Left ventricle myocardium inferior (tissue), 1 donor: Measurements from ENCODE around the gene ABHD6. TPM values are rescaled to one million over a fixed set of nuclear protein-coding genes. Genes with fewer than 3 reads are reported as not detected.
A peak's percentile ranks its signal among the peaks of the same experiment; 100 is the strongest.
"Not testable (repeated sequence)": the region's sequence is repeated elsewhere in the genome, so short reads cannot be mapped to it uniquely, and the experiment has no call there.

Experiments
- DNase-seq: peaks from one replicate; pipeline ENCODE4 v3.0.0-alpha.2; 2020
- H3K27ac ChIP-seq: fragments of 200-600 bp; replicated peaks from 2 replicates; pipeline ENCODE4 v1.8.0; 2021
- H3K27me3 ChIP-seq: fragments of 200-600 bp; 2 replicates; pipeline ENCODE4 v1.8.0; 2021; ENCODE audit warnings: low read depth
- H3K36me3 ChIP-seq: fragments of 200-600 bp; 2 replicates; pipeline ENCODE4 v1.8.0; 2021
- H3K4me1 ChIP-seq: fragments of 200-600 bp; 2 replicates; pipeline ENCODE4 v1.8.0; 2021
- H3K4me3 ChIP-seq: fragments of 200-600 bp; 2 replicates; pipeline ENCODE4 v1.8.0; 2021; ENCODE audit warnings: mild to moderate bottlenecking, moderate library complexity
- H3K9me3 ChIP-seq: fragments of 200-600 bp; replicated peaks from 2 replicates; pipeline ENCODE4 v1.8.0; 2021
- CTCF ChIP-seq: fragments of 200-600 bp; IDR thresholded peaks from 2 replicates; pipeline ENCODE4 v1.8.0; 2021; ENCODE audit warnings: antibody characterized with exemption, mild to moderate bottlenecking, borderline replicate concordance
- intact Hi-C: fragments of 100-400 bp; cut with micrococcal nuclease; formaldehyde crosslinking; loops from one replicate; pipeline ENCODE4 v1.11.0; 2022
- total RNA-seq: library from RNA; stranded (reverse); fragmentation: NEBNext Ultra II Directional; extraction: Animal tissue kit (Norgen Biotek cat#: 25700); gene quantifications from one replicate; pipeline ENCODE4 v1.2.1, GENCODE V29; 2021
- donor health status: DM: no; HTN: yes; CAD: no; lungs with severe emphysema.

The ABHD6 gene
- total RNA-seq, 1 donor from 2014 or later = 7.2 TPM

- intact Hi-C loops = no loop called here
- H3K36me3 ChIP-seq = peaks cover 32% of the 10 kb centered on the region
- H3K4me1 ChIP-seq = peaks cover 22% of the 10 kb centered on the region
- H3K27me3 ChIP-seq = no peaks in the 10 kb centered on the region
- H3K4me3 ChIP-seq = no peak overlapping the region
- no peak for TF ChIP-seq CTCF
- H3K27ac ChIP-seq = peak overlapping the region; percentile 15
- no peak for DNase-seq
- no peaks in the 10 kb centered on the region for H3K9me3 ChIP-seq
Measured at GRCh38 chr3:58288011-58288728, 50.6 kb downstream of the ABHD6 start.

DNA sequence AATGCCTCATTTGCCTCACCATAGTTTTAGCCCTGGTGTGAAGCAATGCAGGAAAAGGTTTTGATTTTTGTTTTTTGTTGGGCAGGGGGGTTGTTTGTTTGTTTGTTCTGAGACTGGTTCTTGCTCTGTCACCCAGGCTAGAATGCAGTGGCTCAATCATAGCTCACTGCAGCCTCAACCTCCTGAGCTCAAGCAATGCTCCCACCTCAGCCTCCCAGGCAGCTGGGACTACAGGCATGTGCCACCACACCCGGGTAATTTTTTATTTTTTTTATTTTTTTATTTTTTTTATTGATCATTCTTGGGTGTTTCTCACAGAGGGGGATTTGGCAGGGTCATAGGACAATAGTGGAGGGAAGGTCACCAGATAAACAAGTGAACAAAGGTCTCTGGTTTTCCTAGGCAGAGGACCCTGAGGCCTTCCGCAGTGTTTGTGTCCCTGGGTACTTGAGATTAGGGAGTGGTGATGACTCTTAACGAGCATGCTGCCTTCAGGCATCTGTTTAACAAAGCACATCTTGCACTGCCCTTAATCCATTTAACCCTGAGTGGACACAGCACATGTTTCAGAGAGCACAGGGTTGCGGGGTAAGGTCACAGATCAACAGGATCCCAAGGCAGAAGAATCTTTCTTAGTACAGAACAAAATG is 51.5 kb downstream of the ABHD6 start:
- H3K27ac ChIP-seq, H3K27me3 ChIP-seq, DNase-seq, H3K9me3 ChIP-seq, H3K4me3 ChIP-seq, intact Hi-C loops: not testable (repeated sequence)
- H3K36me3 ChIP-seq = peaks cover 28% of the 10 kb centered on the region
- H3K4me1 ChIP-seq = peaks cover 22% of the 10 kb centered on the region

- H3K27me3 ChIP-seq, DNase-seq, intact Hi-C loops, H3K9me3 ChIP-seq, H3K4me3 ChIP-seq, H3K27ac ChIP-seq: not testable (repeated sequence)
- Histone ChIP-seq H3K4me1 (peaks cover 21% of the 10 kb centered on the region), H3K36me3 (peaks cover 18% of the 10 kb centered on the region)
Measured at GRCh38 chr3:58290446-58290845, 52.9 kb downstream of the ABHD6 start.

GRCh38 chr3:58291671-58292338 is 54.2 kb downstream of the ABHD6 start:
- intact Hi-C loops = no loop called here

DNA sequence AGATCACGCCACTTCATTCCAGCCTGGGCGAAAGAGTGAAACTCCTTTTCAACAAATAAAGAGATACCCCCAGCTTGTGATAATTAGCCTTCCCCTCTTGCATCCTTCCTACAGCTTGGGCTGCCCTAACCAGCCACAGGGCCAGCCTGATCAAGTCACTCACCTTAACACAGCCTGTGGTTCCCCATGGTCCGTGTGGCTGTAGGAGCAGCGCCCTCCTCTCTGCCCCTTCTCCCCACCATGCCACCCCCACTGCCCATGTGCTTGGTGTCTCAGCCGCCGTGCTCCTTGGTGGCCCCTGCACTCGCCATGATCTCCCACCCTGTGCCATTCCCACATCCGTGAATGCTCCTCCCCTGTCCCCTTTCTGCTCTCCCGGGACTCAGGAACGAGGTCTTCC is 55.3 kb downstream of the ABHD6 start:
- H3K27ac ChIP-seq = no peak overlapping the region

More at GRCh38 chr3:58291671-58292338, 54.2 kb downstream of the ABHD6 start:
- DNase-seq = no peak
- H3K27me3 ChIP-seq = no peaks in the 10 kb centered on the region
- no peak overlapping the region for H3K27ac ChIP-seq
- H3K4me3 ChIP-seq = no peak overlapping the region
- peaks cover 7% of the 10 kb centered on the region for H3K9me3 ChIP-seq
- no peak for TF ChIP-seq CTCF
- H3K4me1 ChIP-seq = peaks cover 24% of the 10 kb centered on the region
- peaks cover 7% of the 10 kb centered on the region for H3K36me3 ChIP-seq

GRCh38 chr3:58293516-58293915 is 55.9 kb downstream of the ABHD6 start:
- Histone ChIP-seq H3K4me3 (no peak overlapping the region), H3K36me3 (no peaks in the 10 kb centered on the region), H3K27me3 (no peaks in the 10 kb centered on the region), H3K9me3 (peaks cover 7% of the 10 kb centered on the region), H3K27ac (no peak overlapping the region), H3K4me1 (peaks cover 20% of the 10 kb centered on the region)
- intact Hi-C loops = no loop called here
- no peak for DNase-seq
- TF ChIP-seq CTCF = no peak

More for the DNA sequence above, 55.3 kb downstream of the ABHD6 start:
- no peak overlapping the region for H3K4me3 ChIP-seq
- H3K27me3 ChIP-seq = no peaks in the 10 kb centered on the region
- H3K36me3 ChIP-seq = peaks cover 5% of the 10 kb centered on the region
- TF ChIP-seq CTCF = no peak
- peaks cover 19% of the 10 kb centered on the region for H3K4me1 ChIP-seq
- intact Hi-C loops = no loop called here
- peaks cover 7% of the 10 kb centered on the region for H3K9me3 ChIP-seq
- DNase-seq = no peak
